HG03558 (cell line): ENCODE data around the gene PAIP2.
"Not testable (repeated sequence)": the region's sequence is repeated elsewhere in the genome, so short reads cannot be mapped to it uniquely, and the experiment has no call there.

Experiments used
- ATAC-seq: cut with Tn5 transposase; IDR thresholded peaks from one replicate; pipeline ENCODE4 v1.9.1; 2021; ENCODE audit warnings: moderate number of reproducible peaks; ENCODE audit not compliant: unreplicated experiment; ENCODE audit errors: extremely low read depth

The PAIP2 gene

GRCh38 chr5:139376364-139376763 lies 34.7 kb downstream of the PAIP2 start:
- no peak for ATAC-seq

GRCh38 chr5:139377226-139377625 lies 35.6 kb downstream of the PAIP2 start:
- no peak for ATAC-seq

GRCh38 chr5:139378101-139378825 lies 36.6 kb downstream of the PAIP2 start:
- no peak for ATAC-seq

- ATAC-seq = no peak
These were observed 37.3 kb downstream of the PAIP2 start for GRCh38 chr5:139378941-139379361.

- ATAC-seq = no peak
These were observed 38.2 kb downstream of the PAIP2 start for GRCh38 chr5:139379626-139380449.

GRCh38 chr5:139381837-139382761 lies 40.4 kb downstream of the PAIP2 start:
- no peak for ATAC-seq

GRCh38 chr5:139382807-139383206 lies 41.2 kb downstream of the PAIP2 start:
- no peak for ATAC-seq

GRCh38 chr5:139383275-139383992 lies 41.8 kb downstream of the PAIP2 start, which contains the start of gene SLC23A1:
SLC23A1 (minus strand) TSS chr5:139383297; CDS start chr5:139383253, 44 bp downstream.
- ATAC-seq = no peak

GRCh38 chr5:139383993-139384590 lies 42.4 kb downstream of the PAIP2 start:
- ATAC-seq = no peak

- ATAC-seq = no peak
These were observed 43.0 kb downstream of the PAIP2 start for GRCh38 chr5:139384591-139385051.

- no peak for ATAC-seq
These were observed 43.7 kb downstream of the PAIP2 start for GRCh38 chr5:139385061-139386049.

- no peak for ATAC-seq
These were observed 44.4 kb downstream of the PAIP2 start for GRCh38 chr5:139386050-139386438.

- not testable (repeated sequence) for ATAC-seq
These were observed 45.3 kb downstream of the PAIP2 start for GRCh38 chr5:139386956-139387355.

- ATAC-seq = no peak
These were observed 46.0 kb downstream of the PAIP2 start for GRCh38 chr5:139387611-139388197.

GRCh38 chr5:139388198-139388821 lies 46.7 kb downstream of the PAIP2 start:
- ATAC-seq = no peak

- ATAC-seq = no peak
These were observed 48.3 kb downstream of the PAIP2 start, which contains the start of gene MZB1 for GRCh38 chr5:139389701-139390638. MZB1 (minus strand) TSS chr5:139389913; CDS start chr5:139389856, 57 bp downstream.
